Activated B cell treated with CpG ODN at 0.5 μM for 24 hours (primary cell): ENCODE measurements around the gene ECPAS. TPM values are rescaled to one million over a fixed set of nuclear protein-coding genes. Genes with fewer than 3 reads are reported as not detected.
"Not testable (repeated sequence)": the region's sequence is repeated elsewhere in the genome, so short reads cannot be mapped to it uniquely, and the experiment has no call there.

Source experiments
- ATAC-seq: fragments of 200-7000 bp; cut with Tn5 transposase; one replicate; pipeline ENCODE4 v1.10.0; 2021; ENCODE audit warnings: low read depth, mild to moderate bottlenecking, moderate library complexity
- CTCF ChIA-PET: fragments of 350-600 bp; sonication (Branson Sonifier 250); formaldehyde crosslinking; loops from one replicate; lab custom pipeline; 2021; ENCODE audit warnings: antibody characterized with exemption; lab: Charles Lee
- POLR2A ChIA-PET: fragments of 350-600 bp; sonication (Branson Sonifier 250); formaldehyde crosslinking; loops from one replicate; lab custom pipeline; 2021; ENCODE audit warnings: antibody characterized with exemption; lab: Charles Lee
- DNase-seq: peaks from one replicate; pipeline ENCODE4 v3.0.0; 2022
- H3K27ac Mint-ChIP-seq: one replicate; pipeline ENCODE4 v1.8.0; 2020; ENCODE audit warnings: mixed read lengths
- H3K27me3 Mint-ChIP-seq: one replicate; pipeline ENCODE4 v1.8.0; 2021; ENCODE audit warnings: mixed read lengths
- H3K36me3 Mint-ChIP-seq: one replicate; pipeline ENCODE4 v1.8.0; 2021; ENCODE audit warnings: low read depth, mixed read lengths
- H3K4me1 Mint-ChIP-seq: one replicate; pipeline ENCODE4 v1.8.0; 2021; ENCODE audit warnings: mixed read lengths
- H3K4me3 Mint-ChIP-seq: one replicate; pipeline ENCODE4 v1.8.0; 2020; ENCODE audit warnings: mild to moderate bottlenecking, mixed read lengths
- H3K9me3 Mint-ChIP-seq: one replicate; pipeline ENCODE4 v1.8.0; 2020; ENCODE audit warnings: mixed read lengths
- intact Hi-C: fragments of 100-400 bp; cut with micrococcal nuclease; formaldehyde crosslinking; loops from one replicate; pipeline ENCODE4 v1.15.1; 2024
- total RNA-seq: library from RNA; stranded (reverse); gene quantifications from 2 replicates; pipeline ENCODE4 v1.2.3, GENCODE V29; 2022
- TF ChIP-seq, protein P1 (sequence below): fragments of 200-600 bp; IDR thresholded peaks from one replicate; pipeline ENCODE4 v1.8.0; 2022; ENCODE audit warnings: antibody characterized with exemption, mild to moderate bottlenecking

The ECPAS gene
- total RNA-seq, 1 donor from 2014 or later, result 81.9 TPM

GRCh38 chr9:111525056-111525977 lies 41.1 kb upstream of the ECPAS start, which contains the start of gene ZNF483:
Gene ZNF483, plus strand, starts transcription at chr9:111525179. Its CDS starts 2,217 bp downstream, at chr9:111527396.
- intact Hi-C loops, result loop anchor here (1.0 kb wide), 1 partner anchor 41 kb away; the partner anchor contains the start of gene ECPAS
- ATAC-seq (peak; percentile 72), DNase-seq (peak; percentile 51)
- no peaks in the 10 kb centered on the region for H3K9me3 Mint-ChIP-seq
- H3K4me1 Mint-ChIP-seq, result peaks cover 16% of the 10 kb centered on the region
- H3K27me3 Mint-ChIP-seq, result peaks cover 18% of the 10 kb centered on the region
- TF ChIP-seq, protein P1, sequence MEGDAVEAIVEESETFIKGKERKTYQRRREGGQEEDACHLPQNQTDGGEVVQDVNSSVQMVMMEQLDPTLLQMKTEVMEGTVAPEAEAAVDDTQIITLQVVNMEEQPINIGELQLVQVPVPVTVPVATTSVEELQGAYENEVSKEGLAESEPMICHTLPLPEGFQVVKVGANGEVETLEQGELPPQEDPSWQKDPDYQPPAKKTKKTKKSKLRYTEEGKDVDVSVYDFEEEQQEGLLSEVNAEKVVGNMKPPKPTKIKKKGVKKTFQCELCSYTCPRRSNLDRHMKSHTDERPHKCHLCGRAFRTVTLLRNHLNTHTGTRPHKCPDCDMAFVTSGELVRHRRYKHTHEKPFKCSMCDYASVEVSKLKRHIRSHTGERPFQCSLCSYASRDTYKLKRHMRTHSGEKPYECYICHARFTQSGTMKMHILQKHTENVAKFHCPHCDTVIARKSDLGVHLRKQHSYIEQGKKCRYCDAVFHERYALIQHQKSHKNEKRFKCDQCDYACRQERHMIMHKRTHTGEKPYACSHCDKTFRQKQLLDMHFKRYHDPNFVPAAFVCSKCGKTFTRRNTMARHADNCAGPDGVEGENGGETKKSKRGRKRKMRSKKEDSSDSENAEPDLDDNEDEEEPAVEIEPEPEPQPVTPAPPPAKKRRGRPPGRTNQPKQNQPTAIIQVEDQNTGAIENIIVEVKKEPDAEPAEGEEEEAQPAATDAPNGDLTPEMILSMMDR, result no peak
- CTCF ChIA-PET, result no interaction called here
- peak within 1 kb of the TSS; percentile 60 for H3K27ac Mint-ChIP-seq
- POLR2A ChIA-PET, result interaction anchor here (0.5 to 0.6 kb wide), 2 partner anchors 167 to 297 kb away, joined by 3 read pairs; no protein-coding TSS in a partner anchor
- H3K36me3 Mint-ChIP-seq, result no peaks in the 10 kb centered on the region
- H3K4me3 Mint-ChIP-seq, result peak within 1 kb of the TSS; percentile 88

DNA sequence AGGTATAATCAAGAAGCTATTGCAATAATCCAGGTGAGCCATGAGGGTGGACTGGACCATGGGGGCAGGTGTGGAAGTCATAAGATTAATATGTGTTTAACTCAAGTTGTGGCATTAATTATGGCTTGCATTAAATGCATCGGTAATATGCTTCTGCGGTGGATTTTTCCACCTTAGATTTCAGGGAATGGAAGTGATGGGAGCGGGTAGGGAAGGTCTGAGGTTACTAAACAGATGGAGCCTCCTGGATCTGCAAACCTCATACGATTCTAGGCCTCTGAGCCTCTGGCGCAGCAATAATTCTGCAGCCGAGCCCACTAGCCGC lies 40.5 kb upstream of the ECPAS start:
- intact Hi-C loops, result loop anchor here (1.0 kb wide), 1 partner anchor 40 kb away; the partner anchor contains the start of gene ECPAS
- H3K4me3 Mint-ChIP-seq, result peak overlapping the region; percentile 88
- no peak for ATAC-seq
- no peaks in the 10 kb centered on the region for H3K36me3 Mint-ChIP-seq
- H3K27ac Mint-ChIP-seq, result no peak overlapping the region
- H3K27me3 Mint-ChIP-seq, result peaks cover 18% of the 10 kb centered on the region
- POLR2A ChIA-PET, result interaction anchor here (0.5 to 0.6 kb wide), 3 partner anchors 14 to 298 kb away, joined by 3 to 8 read pairs (median 3); no protein-coding TSS in a partner anchor
- DNase-seq, result no peak
- H3K4me1 Mint-ChIP-seq, result peaks cover 16% of the 10 kb centered on the region
- TF ChIP-seq, protein P1, result no peak
- no peaks in the 10 kb centered on the region for H3K9me3 Mint-ChIP-seq
- CTCF ChIA-PET, result no interaction called here

DNA sequence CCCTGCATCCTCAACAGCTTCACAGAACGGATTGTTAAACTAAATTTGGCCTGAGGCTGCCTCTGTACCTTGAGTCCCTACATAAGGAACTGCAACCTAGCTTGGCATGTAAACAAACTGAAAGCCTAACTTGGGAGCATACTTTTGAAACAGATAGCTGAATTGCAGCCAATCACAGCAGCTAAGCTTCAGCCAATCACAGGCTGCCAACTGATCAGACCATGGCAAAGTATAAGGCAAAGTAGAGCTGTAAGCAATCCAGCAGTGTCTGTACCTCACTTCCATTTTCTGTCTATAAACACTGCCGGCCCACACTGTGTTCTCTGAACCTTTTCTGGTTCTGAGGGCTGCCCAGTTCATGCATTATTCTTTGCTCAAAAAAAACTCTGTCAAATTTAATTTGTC lies 31.9 kb upstream of the ECPAS start:
- POLR2A ChIA-PET, result no interaction called here
- CTCF ChIA-PET, result no interaction called here
- TF ChIP-seq, protein P1, result no peak
- Mint-ChIP-seq H3K27me3 (peaks cover 4% of the 10 kb centered on the region), H3K9me3 (peaks cover 7% of the 10 kb centered on the region), H3K36me3 (no peaks in the 10 kb centered on the region), H3K4me1 (no peaks in the 10 kb centered on the region), H3K27ac (no peak overlapping the region), H3K4me3 (no peak overlapping the region)
- intact Hi-C loops, result no loop called here
- no peak for ATAC-seq
- DNase-seq, result no peak

GRCh38 chr9:111514967-111515366 lies 30.8 kb upstream of the ECPAS start:
- no peak overlapping the region for H3K27ac Mint-ChIP-seq
- CTCF ChIA-PET, result no interaction called here
- no peaks in the 10 kb centered on the region for H3K4me1 Mint-ChIP-seq
- POLR2A ChIA-PET, result no interaction called here
- TF ChIP-seq, protein P1, result no peak
- no peak for ATAC-seq
- H3K9me3 Mint-ChIP-seq, result peaks cover 10% of the 10 kb centered on the region
- H3K36me3 Mint-ChIP-seq, result no peaks in the 10 kb centered on the region
- H3K27me3 Mint-ChIP-seq, result peaks cover 3% of the 10 kb centered on the region
- intact Hi-C loops, result no loop called here
- DNase-seq, result no peak
- H3K4me3 Mint-ChIP-seq, result no peak overlapping the region

DNA sequence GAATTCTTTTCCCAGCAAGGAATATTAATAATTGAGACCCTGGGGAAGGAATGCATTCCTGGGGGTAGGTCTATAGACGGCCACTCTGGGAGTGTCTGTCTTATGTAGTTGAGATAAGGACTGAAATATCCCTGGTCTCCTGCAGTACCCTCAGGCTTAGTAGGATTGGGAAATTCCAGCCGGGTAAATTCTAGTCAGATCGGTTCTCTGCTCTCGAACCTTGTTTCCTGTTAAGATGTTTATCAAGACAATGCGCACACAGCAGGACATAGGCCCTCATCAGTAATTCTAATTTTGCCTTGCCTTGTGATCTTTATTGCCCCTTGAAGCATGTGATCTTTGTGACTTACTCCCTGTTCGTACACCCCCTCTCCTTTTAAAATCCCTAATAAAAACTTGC lies 27.4 kb upstream of the ECPAS start:
- H3K4me1 Mint-ChIP-seq, ATAC-seq, POLR2A ChIA-PET, CTCF ChIA-PET, H3K36me3 Mint-ChIP-seq, DNase-seq, H3K4me3 Mint-ChIP-seq, H3K27me3 Mint-ChIP-seq, H3K9me3 Mint-ChIP-seq, intact Hi-C loops, H3K27ac Mint-ChIP-seq: not testable (repeated sequence)
